Thoracic aorta (tissue), 2 donors: ENCODE data around the gene ASIC2. TPM values are rescaled to one million over a fixed set of nuclear protein-coding genes. Genes with fewer than 3 reads are reported as not detected.

ENCODE experiments used
- ATAC-seq: fragments of 150-250 bp; one replicate; pipeline ENCODE4 v1.8.0; 2017; ENCODE audit warnings: low read depth; ENCODE audit not compliant: insufficient number of reproducible peaks, low FRiP score
- DNase-seq: peaks from one replicate; pipeline ENCODE4 v3.0.0-alpha.2; 2020; ENCODE audit warnings: low spot score
- H3K27ac ChIP-seq, 2 donors: fragments of 200-600 bp; sonication (generic); 1 replicate in 1 of 2; 2 replicates in 1 of 2; pipeline ENCODE4 v1.5.1; 2016; ENCODE audit warnings: mild to moderate bottlenecking in 2 of 2, moderate library complexity in 2 of 2
- H3K27me3 ChIP-seq: fragments of 200-600 bp; sonication (generic); replicated peaks from 2 replicates; pipeline ENCODE4 v1.6.0; 2016; ENCODE audit warnings: mild to moderate bottlenecking; ENCODE audit not compliant: insufficient read depth
- H3K36me3 ChIP-seq: fragments of 200-600 bp; sonication (generic); one replicate; pipeline ENCODE4 v1.5.1; 2016
- H3K4me1 ChIP-seq, 2 donors: fragments of 200-600 bp; sonication (generic); 1 replicate in 1 of 2; 2 replicates in 1 of 2; pipeline versions ENCODE4 v1.5.1 to v1.6.0; 2016; ENCODE audit warnings: low read depth in 2 of 2, mild to moderate bottlenecking in 1 of 2; ENCODE audit not compliant: control insufficient read depth in 1 of 2
- H3K4me3 ChIP-seq: fragments of 200-600 bp; sonication (generic); 2 replicates; pipeline ENCODE4 v1.5.1; 2016; ENCODE audit warnings: mild to moderate bottlenecking
- H3K9me3 ChIP-seq: fragments of 200-600 bp; sonication (generic); 2 replicates; pipeline ENCODE4 v1.5.1; 2016
- total RNA-seq, 2 donors: library from RNA; depleted of rRNA; stranded (reverse); fragments of >200 nt; gene quantifications; one replicate each; pipeline versions ENCODE4 v1.1.0 to v1.2.3, GENCODE V29; 2016
- TF ChIP-seq, protein P1 (sequence below): fragments of 200-600 bp; sonication (generic); IDR thresholded peaks from one replicate; pipeline ENCODE4 v1.5.1; 2019; ENCODE audit warnings: antibody characterized with exemption

The ASIC2 gene
- total RNA-seq, 2 donors from 2014 or later = 0.54 to 1.1 TPM

DNA sequence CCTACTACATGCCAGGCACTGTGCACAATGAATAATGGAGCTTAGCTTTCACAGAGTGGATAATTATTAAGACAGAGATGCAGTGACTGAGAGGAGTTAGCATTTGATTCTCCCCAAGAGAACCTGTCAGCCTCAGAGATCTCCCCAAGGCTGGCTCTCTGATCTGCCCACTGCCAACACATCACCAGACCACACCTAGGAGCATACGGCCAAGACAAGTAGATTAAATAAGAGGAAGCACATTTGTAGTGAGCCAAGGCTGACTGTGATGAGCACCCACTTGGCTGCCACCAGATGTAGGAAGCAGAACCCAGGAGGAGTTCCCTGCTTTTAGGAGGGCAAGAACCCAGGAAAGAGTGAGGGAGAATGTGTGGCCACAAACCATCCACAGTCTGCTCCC, 171.3 kb downstream of the ASIC2 start:
- TF ChIP-seq, protein P1, sequence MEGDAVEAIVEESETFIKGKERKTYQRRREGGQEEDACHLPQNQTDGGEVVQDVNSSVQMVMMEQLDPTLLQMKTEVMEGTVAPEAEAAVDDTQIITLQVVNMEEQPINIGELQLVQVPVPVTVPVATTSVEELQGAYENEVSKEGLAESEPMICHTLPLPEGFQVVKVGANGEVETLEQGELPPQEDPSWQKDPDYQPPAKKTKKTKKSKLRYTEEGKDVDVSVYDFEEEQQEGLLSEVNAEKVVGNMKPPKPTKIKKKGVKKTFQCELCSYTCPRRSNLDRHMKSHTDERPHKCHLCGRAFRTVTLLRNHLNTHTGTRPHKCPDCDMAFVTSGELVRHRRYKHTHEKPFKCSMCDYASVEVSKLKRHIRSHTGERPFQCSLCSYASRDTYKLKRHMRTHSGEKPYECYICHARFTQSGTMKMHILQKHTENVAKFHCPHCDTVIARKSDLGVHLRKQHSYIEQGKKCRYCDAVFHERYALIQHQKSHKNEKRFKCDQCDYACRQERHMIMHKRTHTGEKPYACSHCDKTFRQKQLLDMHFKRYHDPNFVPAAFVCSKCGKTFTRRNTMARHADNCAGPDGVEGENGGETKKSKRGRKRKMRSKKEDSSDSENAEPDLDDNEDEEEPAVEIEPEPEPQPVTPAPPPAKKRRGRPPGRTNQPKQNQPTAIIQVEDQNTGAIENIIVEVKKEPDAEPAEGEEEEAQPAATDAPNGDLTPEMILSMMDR = no peak
- Histone ChIP-seq H3K36me3 (no peaks in the 10 kb centered on the region), H3K4me3 (no peak overlapping the region), H3K27me3 (no peaks in the 10 kb centered on the region), H3K27ac (no peak overlapping the region), H3K9me3 (no peaks in the 10 kb centered on the region), H3K4me1 (no peaks in the 10 kb centered on the region)
- no peak for DNase-seq
- no peak for ATAC-seq

DNA sequence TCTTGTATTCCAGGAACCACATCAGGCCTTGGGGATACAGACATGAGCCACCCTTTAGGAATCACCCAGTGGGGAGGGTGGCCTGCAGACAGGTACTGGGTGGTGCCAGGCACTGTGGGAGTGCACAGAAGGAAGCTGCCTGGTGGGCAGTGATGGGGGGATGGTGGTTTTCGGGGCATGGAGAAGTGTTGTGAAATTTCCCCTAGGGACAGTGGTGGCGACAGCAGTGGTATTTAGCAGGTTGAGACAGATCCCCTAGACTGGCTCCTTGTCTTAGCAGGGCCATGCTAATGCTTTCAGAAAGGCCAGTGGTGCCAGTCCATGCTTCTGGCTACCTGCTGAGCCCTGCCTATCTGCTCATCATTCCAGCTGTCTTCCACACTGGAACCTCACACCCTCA, 171.8 kb downstream of the ASIC2 start:
- DNase-seq (no peak), ATAC-seq (no peak)
- TF ChIP-seq, protein P1 = no peak
- Histone ChIP-seq H3K4me3 (no peak overlapping the region), H3K9me3 (no peaks in the 10 kb centered on the region), H3K4me1 (no peaks in the 10 kb centered on the region), H3K36me3 (no peaks in the 10 kb centered on the region), H3K27ac (no peak overlapping the region), H3K27me3 (no peaks in the 10 kb centered on the region)

DNA sequence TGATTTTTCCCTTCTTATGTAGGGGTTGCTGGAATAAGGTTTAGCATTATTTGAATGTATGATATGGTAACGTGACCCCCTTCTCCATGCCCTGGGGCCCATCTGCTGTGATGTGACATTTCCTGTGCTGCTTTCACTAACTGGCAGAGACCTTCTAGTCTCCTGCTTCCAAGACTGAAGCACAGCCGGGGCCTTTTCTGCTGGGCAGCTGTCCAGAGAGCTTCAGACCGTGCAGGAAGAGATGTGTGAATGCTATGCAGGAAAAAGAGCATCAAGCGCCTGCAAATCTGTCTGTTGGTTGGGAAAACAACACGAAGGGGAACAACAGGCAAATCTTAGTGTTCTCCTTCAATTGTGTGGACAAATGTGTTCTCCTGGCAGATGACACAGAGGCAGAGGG, 173.0 kb downstream of the ASIC2 start:
- H3K36me3 ChIP-seq = no peaks in the 10 kb centered on the region
- no peak overlapping the region for H3K27ac ChIP-seq
- no peak overlapping the region for H3K4me3 ChIP-seq
- no peaks in the 10 kb centered on the region for H3K9me3 ChIP-seq
- no peaks in the 10 kb centered on the region for H3K27me3 ChIP-seq
- H3K4me1 ChIP-seq = no peaks in the 10 kb centered on the region
- TF ChIP-seq, protein P1 = no peak
- no peak for DNase-seq
- no peak for ATAC-seq

DNA sequence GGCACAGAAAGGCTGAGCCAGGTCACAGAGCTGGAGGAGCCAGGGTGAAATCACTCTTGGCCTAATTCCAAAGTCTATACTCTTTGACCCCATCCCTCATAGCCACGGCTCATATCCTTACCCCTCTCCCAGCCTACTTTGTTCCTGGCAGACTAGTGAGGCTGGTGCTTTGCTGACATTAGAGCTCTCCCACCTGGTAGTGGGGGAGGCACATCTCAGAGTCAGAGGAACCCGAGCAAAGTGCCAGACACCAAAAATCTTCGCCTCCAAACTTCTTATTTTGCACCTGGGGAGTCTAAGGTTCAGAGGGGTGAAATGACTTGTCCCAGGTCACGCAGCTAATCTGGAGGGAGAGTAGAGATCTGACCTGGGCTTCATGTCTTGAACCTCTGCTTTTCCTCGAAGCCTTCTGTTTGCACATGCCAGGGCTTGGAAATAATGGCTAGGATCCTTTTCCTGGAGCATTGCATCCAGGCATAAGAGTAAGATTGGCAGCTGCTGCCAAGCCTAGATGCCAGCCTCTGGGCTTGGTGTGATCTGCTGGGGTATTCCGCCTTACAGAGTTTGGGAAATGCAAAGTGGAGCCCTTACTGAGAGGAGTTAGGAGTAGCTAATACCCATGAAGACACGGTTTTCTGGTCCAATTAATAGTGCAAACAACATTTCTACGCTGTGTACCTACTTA, 174.6 kb downstream of the ASIC2 start:
- no peak for ATAC-seq
- Histone ChIP-seq H3K27ac (no peak overlapping the region), H3K4me1 (peaks cover 0 to under 1% of the 10 kb centered on the region in 2 donors), H3K27me3 (no peaks in the 10 kb centered on the region), H3K9me3 (no peaks in the 10 kb centered on the region), H3K36me3 (no peaks in the 10 kb centered on the region), H3K4me3 (no peak overlapping the region)
- TF ChIP-seq, protein P1 = no peak
- DNase-seq = no peak

DNA sequence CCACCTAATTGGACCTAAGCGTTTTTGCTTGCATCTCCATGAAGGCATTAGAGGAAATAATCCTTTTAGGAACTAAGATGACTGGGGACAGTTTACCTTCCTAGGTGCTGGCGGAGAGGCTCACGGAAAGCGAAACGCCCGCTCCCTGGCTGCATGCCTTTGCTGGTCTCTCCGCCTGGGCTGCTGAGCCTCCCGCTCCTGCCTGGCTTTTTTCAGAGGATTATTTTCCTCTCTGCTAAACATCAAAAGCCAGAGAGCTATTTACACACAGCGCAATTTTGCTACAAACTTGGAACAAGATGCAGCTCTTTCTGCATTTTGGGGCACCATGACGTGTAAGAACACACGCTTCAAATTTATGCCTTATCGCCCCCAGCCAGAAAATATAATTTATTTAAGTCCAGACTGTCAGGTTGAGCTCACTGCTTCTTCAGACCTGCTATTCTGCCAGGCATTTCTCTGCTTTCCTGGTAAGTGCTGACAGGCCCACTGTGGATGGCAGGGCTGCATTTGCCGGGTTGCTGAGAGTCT, 177.0 kb downstream of the ASIC2 start:
- Histone ChIP-seq H3K36me3 (no peaks in the 10 kb centered on the region), H3K4me1 (peaks cover 6 to 11% of the 10 kb centered on the region in 2 donors), H3K27ac (no peak overlapping the region), H3K4me3 (no peak overlapping the region), H3K9me3 (no peaks in the 10 kb centered on the region), H3K27me3 (no peaks in the 10 kb centered on the region)
- TF ChIP-seq, protein P1 = no peak
- ATAC-seq (no peak), DNase-seq (no peak)
